HUES6 (cell line): ENCODE measurements around the gene SOBP.

Source experiments
- H3K27ac ChIP-seq: 2 replicates; pipeline ENCODE4 v1.7.0; 2013; ENCODE audit warnings: low read depth, mild to moderate bottlenecking, low read length, inconsistent platforms
- H3K27me3 ChIP-seq: 2 replicates; pipeline ENCODE4 v1.6.1; 2013; ENCODE audit warnings: low read length; ENCODE audit not compliant: control insufficient read depth, insufficient read depth
- H3K36me3 ChIP-seq: 2 replicates; pipeline ENCODE4 v1.6.1; 2013; ENCODE audit warnings: low read length; ENCODE audit not compliant: control insufficient read depth, insufficient read depth
- H3K4me1 ChIP-seq: 2 replicates; pipeline ENCODE4 v1.6.1; 2013; ENCODE audit warnings: low read length; ENCODE audit not compliant: control insufficient read depth, insufficient read depth
- H3K4me3 ChIP-seq: 2 replicates; pipeline ENCODE4 v1.5.1; 2013; ENCODE audit warnings: low read depth, low read length
- H3K9ac ChIP-seq: one replicate; pipeline ENCODE4 v1.6.1; 2013; ENCODE audit warnings: mild to moderate bottlenecking, low read length
- H3K9me3 ChIP-seq: 2 replicates; pipeline ENCODE4 v1.6.1; 2013; ENCODE audit warnings: low read depth, low read length; ENCODE audit not compliant: control insufficient read depth, insufficient read depth

The SOBP gene

DNA sequence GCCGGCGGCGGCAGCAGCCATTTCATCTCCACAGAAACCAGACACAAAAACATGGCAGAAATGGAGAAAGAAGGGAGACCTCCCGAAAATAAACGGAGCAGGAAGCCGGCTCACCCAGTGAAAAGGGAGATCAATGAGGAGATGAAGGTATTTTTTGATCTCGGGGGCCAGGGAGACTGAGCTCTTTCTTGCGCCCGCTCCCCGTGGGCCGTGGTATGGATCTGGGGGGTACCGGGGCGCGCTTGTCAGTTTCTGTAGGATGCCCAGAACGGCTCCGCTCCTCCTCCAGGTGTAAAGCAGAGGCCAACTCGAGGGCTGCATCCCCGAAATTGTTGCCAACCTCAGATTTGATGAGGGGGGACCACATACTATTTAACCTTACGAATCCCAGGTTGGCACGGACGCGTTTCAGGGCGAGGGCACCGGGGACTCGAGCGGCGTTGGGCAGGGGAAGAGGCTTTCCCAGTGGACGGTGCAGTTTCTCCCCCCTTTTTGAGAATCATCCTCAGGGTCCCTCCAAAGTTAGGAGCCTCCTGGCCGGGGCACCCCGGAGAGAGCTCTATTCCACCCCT is 735 bp downstream of the SOBP start:
- Histone ChIP-seq H3K4me1 (peaks cover 18% of the 10 kb centered on the region), H3K9ac (peak overlapping the region; percentile 28), H3K9me3 (no peaks in the 10 kb centered on the region), H3K27ac (no peak overlapping the region), H3K36me3 (no peaks in the 10 kb centered on the region), H3K4me3 (peak overlapping the region; percentile 70), H3K27me3 (peaks cover 71% of the 10 kb centered on the region)

DNA sequence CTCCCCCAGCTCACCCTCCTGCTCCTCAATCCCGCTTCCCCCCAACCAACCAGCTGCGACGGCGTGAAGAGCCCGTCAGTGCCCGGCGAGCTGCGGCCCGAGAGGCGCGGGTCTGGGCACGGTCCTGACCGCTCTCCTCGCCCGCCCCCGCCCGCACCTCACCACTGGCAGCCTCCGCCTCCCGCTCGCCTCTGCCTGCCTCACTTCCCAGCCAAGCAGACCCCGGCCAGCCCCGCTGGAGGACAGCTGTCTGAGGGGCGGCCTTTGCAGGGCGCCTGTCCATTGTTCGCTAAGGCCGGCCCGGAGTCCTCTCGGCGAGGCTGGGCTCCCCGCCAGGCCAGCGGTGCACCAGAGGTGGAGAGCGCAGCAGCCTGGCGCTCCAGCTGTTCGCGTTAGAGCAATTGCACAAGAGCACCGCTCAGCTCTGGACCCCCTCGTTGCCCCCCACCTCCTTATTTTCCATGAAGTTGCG is 1.3 kb downstream of the SOBP start:
- no peak overlapping the region for H3K9ac ChIP-seq
- peaks cover 67% of the 10 kb centered on the region for H3K27me3 ChIP-seq
- H3K27ac ChIP-seq: no peak overlapping the region
- no peaks in the 10 kb centered on the region for H3K9me3 ChIP-seq
- H3K4me1 ChIP-seq: peaks cover 18% of the 10 kb centered on the region
- peak overlapping the region; percentile 70 for H3K4me3 ChIP-seq
- no peaks in the 10 kb centered on the region for H3K36me3 ChIP-seq

GRCh38 chr6:107491760-107492660 is 2.1 kb downstream of the SOBP start:
- Histone ChIP-seq H3K9me3 (no peaks in the 10 kb centered on the region), H3K36me3 (no peaks in the 10 kb centered on the region), H3K4me1 (peaks cover 18% of the 10 kb centered on the region), H3K27me3 (peaks cover 59% of the 10 kb centered on the region), H3K27ac (no peak overlapping the region), H3K9ac (no peak overlapping the region), H3K4me3 (peak overlapping the region; percentile 70)

DNA sequence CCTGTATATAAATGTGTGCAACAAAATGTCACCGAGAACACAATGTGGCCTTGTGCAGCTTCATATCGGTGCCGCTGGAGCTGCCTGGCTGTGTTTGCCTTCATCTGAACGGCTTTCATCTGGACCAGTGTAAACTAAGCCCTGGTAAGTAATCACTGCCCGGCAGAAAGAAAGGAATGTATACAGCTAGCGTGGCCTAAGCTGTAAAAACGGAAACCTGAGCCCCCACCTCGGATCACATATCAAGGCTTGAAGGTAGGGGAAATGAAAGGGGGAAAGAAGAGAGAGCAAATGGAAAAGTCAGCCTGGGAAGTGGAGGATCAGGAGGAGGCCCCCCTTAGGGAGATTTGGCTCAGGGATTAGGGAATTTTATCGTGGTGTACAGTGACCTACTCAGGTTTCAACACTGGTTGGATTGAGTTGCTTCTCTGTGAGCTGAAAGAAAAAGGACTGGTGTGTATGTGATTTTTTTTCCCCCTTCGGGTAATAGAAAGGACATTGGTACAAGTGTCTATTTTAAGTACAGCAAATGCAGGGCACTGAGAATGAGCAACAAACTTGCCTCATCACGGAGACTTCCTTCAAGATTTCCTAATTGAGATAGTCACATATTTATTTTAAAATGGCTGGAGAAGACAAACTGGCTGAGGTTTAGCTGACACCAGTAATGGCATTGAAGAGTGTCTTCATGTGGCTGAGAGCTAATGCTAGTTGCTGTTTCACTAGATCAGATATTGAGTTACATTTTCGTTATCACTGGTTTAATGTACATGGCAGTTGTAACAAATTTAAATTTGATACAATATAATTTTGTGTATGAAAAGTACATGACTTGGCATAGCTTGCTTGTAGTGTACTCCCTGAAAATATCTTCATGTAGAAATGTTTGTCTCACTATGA is 3.5 kb downstream of the SOBP start:
- Histone ChIP-seq H3K36me3 (no peaks in the 10 kb centered on the region), H3K4me3 (no peak overlapping the region; the same call in 1 of the 2 replicates), H3K9me3 (no peaks in the 10 kb centered on the region), H3K27ac (no peak overlapping the region), H3K27me3 (peaks cover 45% of the 10 kb centered on the region), H3K9ac (no peak overlapping the region), H3K4me1 (peaks cover 18% of the 10 kb centered on the region)

GRCh38 chr6:107495196-107495643 is 5.3 kb downstream of the SOBP start:
- peaks cover 33% of the 10 kb centered on the region for H3K27me3 ChIP-seq
- H3K4me3 ChIP-seq: no peak overlapping the region
- no peak overlapping the region for H3K9ac ChIP-seq
- H3K36me3 ChIP-seq: no peaks in the 10 kb centered on the region
- H3K9me3 ChIP-seq: no peaks in the 10 kb centered on the region
- H3K27ac ChIP-seq: no peak overlapping the region
- peaks cover 18% of the 10 kb centered on the region for H3K4me1 ChIP-seq

DNA sequence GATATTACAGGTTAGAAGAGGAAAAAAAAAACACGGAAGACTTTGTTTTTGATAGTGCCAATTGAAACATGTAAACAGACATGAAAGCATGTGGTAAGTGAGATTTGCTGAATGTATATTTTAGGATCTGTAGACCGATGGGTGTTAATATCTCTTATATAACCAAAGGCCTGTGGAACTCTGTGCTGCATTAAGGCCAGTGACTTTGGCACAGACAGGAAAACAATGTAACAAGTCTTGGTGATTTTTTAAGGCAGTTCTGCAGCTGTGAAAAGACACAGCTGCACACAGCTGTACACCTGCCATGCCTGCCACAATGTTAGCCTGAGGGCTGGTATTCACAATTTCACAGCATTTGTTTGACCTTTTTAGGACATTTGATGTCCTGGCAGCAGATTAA is 6.1 kb downstream of the SOBP start:
- no peaks in the 10 kb centered on the region for H3K9me3 ChIP-seq
- peaks cover 27% of the 10 kb centered on the region for H3K27me3 ChIP-seq
- H3K36me3 ChIP-seq: no peaks in the 10 kb centered on the region
- H3K4me1 ChIP-seq: peaks cover 18% of the 10 kb centered on the region
- no peak overlapping the region for H3K27ac ChIP-seq
- H3K9ac ChIP-seq: no peak overlapping the region
- no peak overlapping the region for H3K4me3 ChIP-seq

DNA sequence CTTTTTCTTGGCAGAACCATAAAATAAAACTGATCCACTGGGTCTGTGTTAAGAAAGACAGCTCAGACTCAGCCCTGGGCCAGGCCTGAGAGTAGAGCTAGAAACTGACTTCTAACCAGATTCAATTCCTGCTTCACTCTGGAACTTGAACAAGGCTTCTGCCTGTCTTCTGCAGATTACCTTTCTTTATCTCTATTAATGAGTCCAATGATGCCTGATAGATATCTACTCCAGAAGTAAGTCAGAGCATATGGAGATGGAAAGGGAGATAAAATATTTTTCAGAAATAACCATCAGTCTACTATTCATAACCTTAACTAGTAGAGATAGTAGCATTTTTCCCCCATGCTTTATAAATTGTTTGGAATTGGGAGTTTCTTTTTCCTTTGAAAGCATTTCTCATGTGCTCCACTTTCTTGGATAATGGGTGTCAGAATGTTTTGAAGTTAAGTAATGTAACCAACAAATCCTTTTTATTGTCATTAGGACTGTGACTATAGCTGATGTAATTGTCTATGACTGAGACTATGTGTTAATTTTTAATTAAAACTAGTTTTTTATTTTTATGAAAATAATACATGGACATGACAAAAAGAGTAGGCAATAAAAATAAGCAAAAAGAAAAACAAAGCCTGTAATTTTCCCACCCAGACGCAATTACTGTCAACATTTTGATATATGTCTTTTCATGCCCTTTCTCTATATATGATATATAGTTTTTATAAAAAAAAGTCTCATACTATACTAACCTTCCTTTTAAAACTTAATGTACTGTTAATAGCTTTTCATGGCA is 7.2 kb downstream of the SOBP start:
- no peaks in the 10 kb centered on the region for H3K9me3 ChIP-seq
- H3K27me3 ChIP-seq: peaks cover 16% of the 10 kb centered on the region
- no peak overlapping the region for H3K9ac ChIP-seq
- no peak overlapping the region for H3K4me3 ChIP-seq
- no peak overlapping the region for H3K27ac ChIP-seq
- peaks cover 12% of the 10 kb centered on the region for H3K4me1 ChIP-seq
- no peaks in the 10 kb centered on the region for H3K36me3 ChIP-seq

DNA sequence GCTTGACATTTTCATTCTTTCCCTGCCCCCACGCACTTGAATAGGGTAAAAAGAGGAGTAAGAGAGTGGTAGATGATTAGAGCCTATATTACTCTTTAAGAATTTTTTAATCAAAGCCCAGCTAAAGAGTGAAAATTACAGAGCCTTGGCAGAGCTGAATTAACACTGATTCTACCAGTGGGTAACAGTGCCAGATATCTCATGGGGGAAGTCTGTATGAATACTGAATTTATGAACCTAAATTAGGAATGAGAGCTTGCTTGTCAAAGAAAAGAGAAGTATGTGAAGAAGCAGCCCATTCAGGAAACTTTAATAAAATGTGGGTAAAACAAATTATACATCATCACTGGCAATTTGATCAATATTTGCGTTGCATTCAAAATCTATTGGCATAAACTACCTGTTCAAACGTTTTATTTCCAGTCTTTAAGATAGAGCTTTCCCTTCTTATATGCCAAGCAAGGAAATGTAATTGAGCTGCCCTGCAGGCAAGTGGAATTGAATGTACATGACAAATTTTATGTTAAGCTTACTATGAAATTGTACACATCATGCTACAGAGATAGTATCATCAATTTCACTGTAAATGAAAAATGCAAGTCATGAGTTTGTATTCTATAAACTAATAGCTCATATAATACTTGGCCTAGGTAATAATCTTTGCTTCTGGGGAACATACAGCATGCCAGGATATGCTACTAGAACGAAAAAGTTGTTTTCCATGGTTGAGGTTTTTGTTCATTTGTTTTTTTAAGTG is 14.5 kb downstream of the SOBP start:
- H3K4me3 ChIP-seq: no peak overlapping the region
- H3K36me3 ChIP-seq: no peaks in the 10 kb centered on the region
- H3K9me3 ChIP-seq: no peaks in the 10 kb centered on the region
- no peaks in the 10 kb centered on the region for H3K27me3 ChIP-seq
- peaks cover 9% of the 10 kb centered on the region for H3K4me1 ChIP-seq
- no peak overlapping the region for H3K9ac ChIP-seq
- H3K27ac ChIP-seq: no peak overlapping the region

- Histone ChIP-seq H3K4me1 (peaks cover 24% of the 10 kb centered on the region), H3K27ac (no peak overlapping the region), H3K36me3 (no peaks in the 10 kb centered on the region), H3K9ac (no peak overlapping the region), H3K4me3 (no peak overlapping the region), H3K27me3 (no peaks in the 10 kb centered on the region), H3K9me3 (no peaks in the 10 kb centered on the region)
Measured at GRCh38 chr6:107506145-107506544, 16.2 kb downstream of the SOBP start.

GRCh38 chr6:107509506-107509905 is 19.6 kb downstream of the SOBP start:
- Histone ChIP-seq H3K27ac (no peak overlapping the region), H3K9ac (no peak overlapping the region), H3K9me3 (no peaks in the 10 kb centered on the region), H3K36me3 (no peaks in the 10 kb centered on the region), H3K4me1 (peaks cover 28% of the 10 kb centered on the region), H3K27me3 (no peaks in the 10 kb centered on the region), H3K4me3 (no peak overlapping the region)
